ENCODE results near the gene HYPK.

HYPK gene

GRCh38 chr15:43763819-43764446, 36.5 kb upstream of the HYPK start:
- DNase-seq (no peak), ATAC-seq (ENCODE audit: insufficient read depth, low read depth) (no peak)
- no peaks in the 10 kb centered on the region for H3K27me3 ChIP-seq (ENCODE audit: insufficient read depth, low read length, poor library complexity)
- H3K9me3 ChIP-seq (ENCODE audit: insufficient read depth, low read length, severe bottlenecking), result no peaks in the 10 kb centered on the region
- no peak overlapping the region for H3K9ac ChIP-seq (ENCODE audit: low read depth, low read length)
- H3K4me1 ChIP-seq (ENCODE audit: insufficient read depth, low read length), result no peaks in the 10 kb centered on the region
- H2AFZ ChIP-seq (ENCODE audit: low read depth, low read length), result no peak overlapping the region
- no peak overlapping the region for H3K4me2 ChIP-seq (ENCODE audit: insufficient read depth, low read length)
- H3K79me2 ChIP-seq (ENCODE audit: insufficient read depth, low read length), result peaks cover 3% of the 10 kb centered on the region; the same call in 1 of the 2 replicates
- peaks cover 86% of the 10 kb centered on the region for H3K36me3 ChIP-seq (ENCODE audit: insufficient read depth, low read length)
- H3K27ac ChIP-seq (ENCODE audit: low read length), result no peak overlapping the region
- no peaks in the 10 kb centered on the region; the same call in 1 of the 2 replicates for H4K20me1 ChIP-seq (ENCODE audit: insufficient read depth, low read length)
- H3K4me3 ChIP-seq (ENCODE audit: low read depth in 1 of 2, low read length in 2 of 2), result no peak overlapping the region
- TF ChIP-seq EZH2 (IDR thresholded peaks at IDR 0.05; ENCODE audit: borderline replicate concordance, low read depth, low read length, severe bottlenecking) (no peak), CTCF (IDR thresholded peaks at IDR 0.05; ENCODE audit: borderline replicate concordance, extremely low read depth, low read length, poor library complexity, severe bottlenecking) (no peak)

GRCh38 chr15:43769584-43770228, 30.7 kb upstream of the HYPK start:
- Histone ChIP-seq H3K4me1 (ENCODE audit: insufficient read depth, low read length) (no peaks in the 10 kb centered on the region), H4K20me1 (ENCODE audit: insufficient read depth, low read length) (no peaks in the 10 kb centered on the region), H3K4me3 (ENCODE audit: low read depth in 1 of 2, low read length in 2 of 2) (no peak overlapping the region), H3K36me3 (ENCODE audit: insufficient read depth, low read length) (peaks cover 79% of the 10 kb centered on the region), H2AFZ (ENCODE audit: low read depth, low read length) (no peak overlapping the region), H3K9ac (ENCODE audit: low read depth, low read length) (no peak overlapping the region), H3K27ac (ENCODE audit: low read length) (no peak overlapping the region), H3K79me2 (ENCODE audit: insufficient read depth, low read length) (no peaks in the 10 kb centered on the region), H3K27me3 (ENCODE audit: insufficient read depth, low read length, poor library complexity) (no peaks in the 10 kb centered on the region), H3K9me3 (ENCODE audit: insufficient read depth, low read length, severe bottlenecking) (no peaks in the 10 kb centered on the region), H3K4me2 (ENCODE audit: insufficient read depth, low read length) (no peak overlapping the region)
- peak; percentile 76 for ATAC-seq (ENCODE audit: insufficient read depth, low read depth)
- peak; percentile 62 for DNase-seq
- no peak for TF ChIP-seq EZH2 (IDR thresholded peaks at IDR 0.05; ENCODE audit: borderline replicate concordance, low read depth, low read length, severe bottlenecking)
- TF ChIP-seq CTCF (IDR thresholded peaks at IDR 0.05; ENCODE audit: borderline replicate concordance, extremely low read depth, low read length, poor library complexity, severe bottlenecking), result peak; percentile 79

DNA sequence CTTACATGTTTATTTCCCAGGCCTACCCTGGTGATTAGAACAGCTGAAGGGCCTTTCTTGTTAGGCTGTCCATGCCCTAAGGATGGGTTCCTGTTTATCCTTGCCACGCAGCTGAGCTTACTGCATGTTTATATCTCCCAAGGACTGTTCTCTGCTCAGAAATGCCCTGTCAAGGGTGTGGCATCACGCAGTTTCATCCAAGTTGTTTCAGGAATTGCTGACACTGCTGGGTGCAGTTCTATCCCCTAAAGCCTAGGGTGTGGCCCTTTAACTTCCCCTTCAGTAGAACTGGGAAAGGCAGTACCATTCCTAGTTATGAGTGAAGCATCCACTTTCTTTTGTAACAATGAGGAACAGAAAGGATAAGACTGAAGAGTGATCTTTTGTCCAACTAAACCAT, 28.6 kb upstream of the HYPK start:
- Histone ChIP-seq H3K4me2 (ENCODE audit: insufficient read depth, low read length) (no peak overlapping the region), H3K9me3 (ENCODE audit: insufficient read depth, low read length, severe bottlenecking) (no peaks in the 10 kb centered on the region), H4K20me1 (ENCODE audit: insufficient read depth, low read length) (no peaks in the 10 kb centered on the region), H3K79me2 (ENCODE audit: insufficient read depth, low read length) (no peaks in the 10 kb centered on the region), H3K27me3 (ENCODE audit: insufficient read depth, low read length, poor library complexity) (no peaks in the 10 kb centered on the region), H2AFZ (ENCODE audit: low read depth, low read length) (no peak overlapping the region), H3K4me1 (ENCODE audit: insufficient read depth, low read length) (peaks cover 14% of the 10 kb centered on the region), H3K4me3 (ENCODE audit: low read depth in 1 of 2, low read length in 2 of 2) (no peak overlapping the region), H3K27ac (ENCODE audit: low read length) (no peak overlapping the region), H3K36me3 (ENCODE audit: insufficient read depth, low read length) (peaks cover 58% of the 10 kb centered on the region), H3K9ac (ENCODE audit: low read depth, low read length) (no peak overlapping the region)
- DNase-seq, result no peak
- no peak for TF ChIP-seq EZH2 (IDR thresholded peaks at IDR 0.05; ENCODE audit: borderline replicate concordance, low read depth, low read length, severe bottlenecking)
- TF ChIP-seq CTCF (IDR thresholded peaks at IDR 0.05; ENCODE audit: borderline replicate concordance, extremely low read depth, low read length, poor library complexity, severe bottlenecking), result no peak
- ATAC-seq (ENCODE audit: insufficient read depth, low read depth), result no peak
